H1 (cell line): ENCODE results near the gene ID2. TPM values are rescaled to one million over a fixed set of nuclear protein-coding genes. Genes with fewer than 3 reads are reported as not detected.

ENCODE experiments used
- CBX5 ChIP-seq: fragments of 300-800, 300-1000 bp; sonication (generic); IDR thresholded peaks from 2 replicates; pipeline ENCODE4 v1.7.1; 2016; ENCODE audit warnings: antibody characterized with exemption, low read length, low read depth
- KDM1A ChIP-seq: fragments of 200-600, 300-600 bp; sonication (generic); IDR thresholded peaks from 2 replicates; pipeline ENCODE4 v1.7.1; 2016; ENCODE audit warnings: mild to moderate bottlenecking, low read length, borderline replicate concordance
- POU5F1 ChIP-seq: IDR thresholded peaks from 2 replicates; pipeline ENCODE4 v1.6.1; 2011; ENCODE audit warnings: low read depth, mild to moderate bottlenecking, low read length, moderate library complexity
- RAD21 ChIP-seq, 2 experiments: IDR thresholded peaks in 1 of 2; conservative IDR thresholded peaks in 1 of 2; 2 replicates each; pipeline ENCODE4 v1.6.1; 2011; ENCODE audit warnings: low read depth in 2 of 2, low read length in 2 of 2, improper control_type of control experiment in 1 of 2, inconsistent platforms in 1 of 2, mild to moderate bottlenecking in 1 of 2, moderate library complexity in 1 of 2
- polyA plus RNA-seq, 7 experiments: library from polyadenylated mRNA; depleted of rRNA in 3 of 7; stranded (reverse) in 5 of 7; unstranded in 2 of 7; fragments of >200 nt in 5 of 7; fragments of 200-250 nt in 2 of 7; gene quantifications; 1 replicate in 5 of 7; 2 replicates in 1 of 7; 4 replicates in 1 of 7; pipeline versions ENCODE4 v1.2.1 to v1.2.3, GENCODE V29; 2011 to 2013; ENCODE audit warnings: missing spikeins in 2 of 7, mixed read lengths in 2 of 7
- total RNA-seq: library from RNA; stranded (reverse); fragmentation: NEBNext Ultra II Directional; extraction: Animal tissue kit (Norgen Biotek cat#: 25700); gene quantifications from 2 replicates; pipeline ENCODE4 v1.2.1, GENCODE V29; 2021
- TF ChIP-seq, protein P1 (sequence below): fragments of 300-600 bp; sonication (generic); IDR thresholded peaks from 2 replicates; pipeline ENCODE4 v1.7.1; 2012; ENCODE audit warnings: low read length, moderate library complexity, mild to moderate bottlenecking, inconsistent platforms; ENCODE audit not compliant: insufficient replicate concordance
- TF ChIP-seq, protein P2 (sequence below): IDR thresholded peaks from 2 replicates; pipeline ENCODE4 v1.6.1; 2012; ENCODE audit warnings: low read length, inconsistent platforms
- TF ChIP-seq, protein P3 (sequence below), 3 experiments: IDR thresholded peaks; 1 replicate in 2 of 3; 2 replicates in 1 of 3; pipeline versions ENCODE4 v1.5.1 to v1.6.1; 2011; ENCODE audit warnings: low read length in 3 of 3, mild to moderate bottlenecking in 3 of 3, inconsistent platforms in 2 of 3, low read depth in 1 of 3, moderate library complexity in 1 of 3; ENCODE audit not compliant: insufficient read depth in 1 of 3; ENCODE audit errors: control extremely low read depth in 1 of 3

ID2 gene
- total and polyA plus RNA-seq, 2 of the 8 experiments (the other 6 are each of a cell fraction or from before 2014, with no cell fraction given), result 36.7 to 214 TPM

DNA sequence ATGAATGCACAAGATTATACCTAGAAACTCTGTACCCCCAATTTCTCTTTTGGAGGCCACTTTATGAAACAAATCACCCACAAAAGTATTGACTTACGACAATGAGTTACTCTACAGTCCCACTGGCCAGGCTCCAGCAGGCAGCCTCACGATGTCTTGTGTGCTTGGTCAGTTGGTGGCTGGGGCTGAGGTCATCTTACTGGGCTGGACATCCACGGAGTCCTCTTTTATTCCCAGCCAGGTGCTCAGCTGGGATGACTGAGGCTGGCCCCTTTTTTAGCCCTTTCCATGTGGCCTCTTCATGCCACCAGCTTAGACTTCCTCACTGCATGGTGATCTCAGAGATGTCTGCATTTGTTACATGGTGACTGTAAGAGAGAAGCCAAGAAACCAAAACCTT is 8.9 kb upstream of the ID2 start (continued):
- TF ChIP-seq, protein P1, sequence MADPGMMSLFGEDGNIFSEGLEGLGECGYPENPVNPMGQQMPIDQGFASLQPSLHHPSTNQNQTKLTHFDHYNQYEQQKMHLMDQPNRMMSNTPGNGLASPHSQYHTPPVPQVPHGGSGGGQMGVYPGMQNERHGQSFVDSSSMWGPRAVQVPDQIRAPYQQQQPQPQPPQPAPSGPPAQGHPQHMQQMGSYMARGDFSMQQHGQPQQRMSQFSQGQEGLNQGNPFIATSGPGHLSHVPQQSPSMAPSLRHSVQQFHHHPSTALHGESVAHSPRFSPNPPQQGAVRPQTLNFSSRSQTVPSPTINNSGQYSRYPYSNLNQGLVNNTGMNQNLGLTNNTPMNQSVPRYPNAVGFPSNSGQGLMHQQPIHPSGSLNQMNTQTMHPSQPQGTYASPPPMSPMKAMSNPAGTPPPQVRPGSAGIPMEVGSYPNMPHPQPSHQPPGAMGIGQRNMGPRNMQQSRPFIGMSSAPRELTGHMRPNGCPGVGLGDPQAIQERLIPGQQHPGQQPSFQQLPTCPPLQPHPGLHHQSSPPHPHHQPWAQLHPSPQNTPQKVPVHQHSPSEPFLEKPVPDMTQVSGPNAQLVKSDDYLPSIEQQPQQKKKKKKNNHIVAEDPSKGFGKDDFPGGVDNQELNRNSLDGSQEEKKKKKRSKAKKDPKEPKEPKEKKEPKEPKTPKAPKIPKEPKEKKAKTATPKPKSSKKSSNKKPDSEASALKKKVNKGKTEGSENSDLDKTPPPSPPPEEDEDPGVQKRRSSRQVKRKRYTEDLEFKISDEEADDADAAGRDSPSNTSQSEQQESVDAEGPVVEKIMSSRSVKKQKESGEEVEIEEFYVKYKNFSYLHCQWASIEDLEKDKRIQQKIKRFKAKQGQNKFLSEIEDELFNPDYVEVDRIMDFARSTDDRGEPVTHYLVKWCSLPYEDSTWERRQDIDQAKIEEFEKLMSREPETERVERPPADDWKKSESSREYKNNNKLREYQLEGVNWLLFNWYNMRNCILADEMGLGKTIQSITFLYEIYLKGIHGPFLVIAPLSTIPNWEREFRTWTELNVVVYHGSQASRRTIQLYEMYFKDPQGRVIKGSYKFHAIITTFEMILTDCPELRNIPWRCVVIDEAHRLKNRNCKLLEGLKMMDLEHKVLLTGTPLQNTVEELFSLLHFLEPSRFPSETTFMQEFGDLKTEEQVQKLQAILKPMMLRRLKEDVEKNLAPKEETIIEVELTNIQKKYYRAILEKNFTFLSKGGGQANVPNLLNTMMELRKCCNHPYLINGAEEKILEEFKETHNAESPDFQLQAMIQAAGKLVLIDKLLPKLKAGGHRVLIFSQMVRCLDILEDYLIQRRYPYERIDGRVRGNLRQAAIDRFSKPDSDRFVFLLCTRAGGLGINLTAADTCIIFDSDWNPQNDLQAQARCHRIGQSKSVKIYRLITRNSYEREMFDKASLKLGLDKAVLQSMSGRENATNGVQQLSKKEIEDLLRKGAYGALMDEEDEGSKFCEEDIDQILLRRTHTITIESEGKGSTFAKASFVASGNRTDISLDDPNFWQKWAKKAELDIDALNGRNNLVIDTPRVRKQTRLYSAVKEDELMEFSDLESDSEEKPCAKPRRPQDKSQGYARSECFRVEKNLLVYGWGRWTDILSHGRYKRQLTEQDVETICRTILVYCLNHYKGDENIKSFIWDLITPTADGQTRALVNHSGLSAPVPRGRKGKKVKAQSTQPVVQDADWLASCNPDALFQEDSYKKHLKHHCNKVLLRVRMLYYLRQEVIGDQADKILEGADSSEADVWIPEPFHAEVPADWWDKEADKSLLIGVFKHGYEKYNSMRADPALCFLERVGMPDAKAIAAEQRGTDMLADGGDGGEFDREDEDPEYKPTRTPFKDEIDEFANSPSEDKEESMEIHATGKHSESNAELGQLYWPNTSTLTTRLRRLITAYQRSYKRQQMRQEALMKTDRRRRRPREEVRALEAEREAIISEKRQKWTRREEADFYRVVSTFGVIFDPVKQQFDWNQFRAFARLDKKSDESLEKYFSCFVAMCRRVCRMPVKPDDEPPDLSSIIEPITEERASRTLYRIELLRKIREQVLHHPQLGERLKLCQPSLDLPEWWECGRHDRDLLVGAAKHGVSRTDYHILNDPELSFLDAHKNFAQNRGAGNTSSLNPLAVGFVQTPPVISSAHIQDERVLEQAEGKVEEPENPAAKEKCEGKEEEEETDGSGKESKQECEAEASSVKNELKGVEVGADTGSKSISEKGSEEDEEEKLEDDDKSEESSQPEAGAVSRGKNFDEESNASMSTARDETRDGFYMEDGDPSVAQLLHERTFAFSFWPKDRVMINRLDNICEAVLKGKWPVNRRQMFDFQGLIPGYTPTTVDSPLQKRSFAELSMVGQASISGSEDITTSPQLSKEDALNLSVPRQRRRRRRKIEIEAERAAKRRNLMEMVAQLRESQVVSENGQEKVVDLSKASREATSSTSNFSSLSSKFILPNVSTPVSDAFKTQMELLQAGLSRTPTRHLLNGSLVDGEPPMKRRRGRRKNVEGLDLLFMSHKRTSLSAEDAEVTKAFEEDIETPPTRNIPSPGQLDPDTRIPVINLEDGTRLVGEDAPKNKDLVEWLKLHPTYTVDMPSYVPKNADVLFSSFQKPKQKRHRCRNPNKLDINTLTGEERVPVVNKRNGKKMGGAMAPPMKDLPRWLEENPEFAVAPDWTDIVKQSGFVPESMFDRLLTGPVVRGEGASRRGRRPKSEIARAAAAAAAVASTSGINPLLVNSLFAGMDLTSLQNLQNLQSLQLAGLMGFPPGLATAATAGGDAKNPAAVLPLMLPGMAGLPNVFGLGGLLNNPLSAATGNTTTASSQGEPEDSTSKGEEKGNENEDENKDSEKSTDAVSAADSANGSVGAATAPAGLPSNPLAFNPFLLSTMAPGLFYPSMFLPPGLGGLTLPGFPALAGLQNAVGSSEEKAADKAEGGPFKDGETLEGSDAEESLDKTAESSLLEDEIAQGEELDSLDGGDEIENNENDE, result no peak
- TF ChIP-seq RAD21 (IDR thresholded peaks at IDR 0.05 in 1 of 2, conservative IDR thresholded peaks at IDR 0.05 in 1 of 2; ENCODE audit: low read depth in 2 of 2, low read length in 2 of 2) (no peak), KDM1A (no peak), CBX5 (no peak), POU5F1 (no peak)
- TF ChIP-seq, protein P2, sequence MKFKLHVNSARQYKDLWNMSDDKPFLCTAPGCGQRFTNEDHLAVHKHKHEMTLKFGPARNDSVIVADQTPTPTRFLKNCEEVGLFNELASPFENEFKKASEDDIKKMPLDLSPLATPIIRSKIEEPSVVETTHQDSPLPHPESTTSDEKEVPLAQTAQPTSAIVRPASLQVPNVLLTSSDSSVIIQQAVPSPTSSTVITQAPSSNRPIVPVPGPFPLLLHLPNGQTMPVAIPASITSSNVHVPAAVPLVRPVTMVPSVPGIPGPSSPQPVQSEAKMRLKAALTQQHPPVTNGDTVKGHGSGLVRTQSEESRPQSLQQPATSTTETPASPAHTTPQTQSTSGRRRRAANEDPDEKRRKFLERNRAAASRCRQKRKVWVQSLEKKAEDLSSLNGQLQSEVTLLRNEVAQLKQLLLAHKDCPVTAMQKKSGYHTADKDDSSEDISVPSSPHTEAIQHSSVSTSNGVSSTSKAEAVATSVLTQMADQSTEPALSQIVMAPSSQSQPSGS, result no peak
- TF ChIP-seq, protein P3, sequence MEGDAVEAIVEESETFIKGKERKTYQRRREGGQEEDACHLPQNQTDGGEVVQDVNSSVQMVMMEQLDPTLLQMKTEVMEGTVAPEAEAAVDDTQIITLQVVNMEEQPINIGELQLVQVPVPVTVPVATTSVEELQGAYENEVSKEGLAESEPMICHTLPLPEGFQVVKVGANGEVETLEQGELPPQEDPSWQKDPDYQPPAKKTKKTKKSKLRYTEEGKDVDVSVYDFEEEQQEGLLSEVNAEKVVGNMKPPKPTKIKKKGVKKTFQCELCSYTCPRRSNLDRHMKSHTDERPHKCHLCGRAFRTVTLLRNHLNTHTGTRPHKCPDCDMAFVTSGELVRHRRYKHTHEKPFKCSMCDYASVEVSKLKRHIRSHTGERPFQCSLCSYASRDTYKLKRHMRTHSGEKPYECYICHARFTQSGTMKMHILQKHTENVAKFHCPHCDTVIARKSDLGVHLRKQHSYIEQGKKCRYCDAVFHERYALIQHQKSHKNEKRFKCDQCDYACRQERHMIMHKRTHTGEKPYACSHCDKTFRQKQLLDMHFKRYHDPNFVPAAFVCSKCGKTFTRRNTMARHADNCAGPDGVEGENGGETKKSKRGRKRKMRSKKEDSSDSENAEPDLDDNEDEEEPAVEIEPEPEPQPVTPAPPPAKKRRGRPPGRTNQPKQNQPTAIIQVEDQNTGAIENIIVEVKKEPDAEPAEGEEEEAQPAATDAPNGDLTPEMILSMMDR (IDR thresholded peaks at IDR 0.05; ENCODE audit: control extremely low read depth in 1 of 3, insufficient read depth in 1 of 3, low read depth in 1 of 3, low read length in 3 of 3), result no peak
